GM18861 (cell line): Measurements from ENCODE around the gene PLEKHA3.
"Not testable (repeated sequence)": the region's sequence is repeated elsewhere in the genome, so short reads cannot be mapped to it uniquely, and the experiment has no call there.

ENCODE experiments used
- ATAC-seq: cut with Tn5 transposase; IDR thresholded peaks from one replicate; pipeline ENCODE4 v1.9.1; 2021; ENCODE audit not compliant: unreplicated experiment

PLEKHA3 gene

GRCh38 chr2:178522950-178523595 lies 42.8 kb downstream of the PLEKHA3 start:
- peak; percentile 82 for ATAC-seq

- no peak for ATAC-seq
These were observed 43.4 kb downstream of the PLEKHA3 start for GRCh38 chr2:178523596-178524134.

- not testable (repeated sequence) for ATAC-seq
These were observed 44.8 kb downstream of the PLEKHA3 start for GRCh38 chr2:178525010-178525409.

- not testable (repeated sequence) for ATAC-seq
These were observed 45.2 kb downstream of the PLEKHA3 start for GRCh38 chr2:178525460-178525859.

GRCh38 chr2:178526256-178526655 lies 46.0 kb downstream of the PLEKHA3 start:
- ATAC-seq: no peak

- no peak for ATAC-seq
These were observed 47.3 kb downstream of the PLEKHA3 start for GRCh38 chr2:178527592-178527991.

GRCh38 chr2:178528647-178529046 lies 48.4 kb downstream of the PLEKHA3 start:
- ATAC-seq: no peak

GRCh38 chr2:178529194-178529593 lies 48.9 kb downstream of the PLEKHA3 start:
- no peak for ATAC-seq

GRCh38 chr2:178530131-178530530 lies 49.9 kb downstream of the PLEKHA3 start:
- ATAC-seq: no peak

- peak; percentile 94 for ATAC-seq
These were observed 50.4 kb downstream of the PLEKHA3 start for GRCh38 chr2:178530625-178531142.

GRCh38 chr2:178531168-178531567 lies 50.9 kb downstream of the PLEKHA3 start:
- no peak for ATAC-seq

- no peak for ATAC-seq
These were observed 55.8 kb downstream of the PLEKHA3 start for GRCh38 chr2:178536037-178536436.

- no peak for ATAC-seq
These were observed 61.9 kb downstream of the PLEKHA3 start for GRCh38 chr2:178542161-178542560.

GRCh38 chr2:178542569-178542968 lies 62.3 kb downstream of the PLEKHA3 start:
- no peak for ATAC-seq

GRCh38 chr2:178550352-178550751 lies 70.1 kb downstream of the PLEKHA3 start:
- peak; percentile 62 for ATAC-seq

- ATAC-seq: no peak
These were observed 72.8 kb downstream of the PLEKHA3 start for GRCh38 chr2:178553047-178553446.
